Fibroblast of skin of scalp (primary cell): ENCODE data around the gene C1orf198.

Experiments used
- DNase-seq: peaks from one replicate; pipeline ENCODE4 v3.0.0-alpha.2; 2013

C1orf198 gene

GRCh38 chr1:230891413-230891812 is 23.1 kb upstream of the C1orf198 start:
- no peak for DNase-seq

- no peak for DNase-seq
Measured at GRCh38 chr1:230884646-230885045, 16.3 kb upstream of the C1orf198 start.

DNA sequence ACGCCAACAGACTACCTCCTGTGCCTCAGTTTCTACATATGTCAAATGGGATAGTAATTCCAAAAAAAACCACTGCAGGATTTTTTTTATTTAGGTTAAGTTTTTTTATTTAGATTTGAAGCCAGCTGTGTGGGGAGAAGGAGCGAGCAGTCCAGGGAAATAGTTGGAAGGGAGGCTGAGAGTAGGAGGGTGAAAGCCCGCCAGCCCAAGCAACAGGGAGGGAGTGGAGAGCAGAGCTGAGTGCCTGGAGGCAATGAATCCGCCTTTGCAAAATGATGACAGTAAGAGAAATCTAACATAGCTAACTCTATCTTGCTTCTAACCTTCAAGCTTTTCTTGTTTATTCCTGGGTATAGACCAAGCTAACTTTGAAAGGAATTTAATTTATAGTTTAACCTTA is 15.6 kb upstream of the C1orf198 start:
- DNase-seq = no peak

- no peak for DNase-seq
Measured at GRCh38 chr1:230879778-230880177, 11.5 kb upstream of the C1orf198 start.

- peak; percentile 98 for DNase-seq
Measured at GRCh38 chr1:230878591-230878990, 10.3 kb upstream of the C1orf198 start.

- DNase-seq = no peak
Measured at GRCh38 chr1:230877924-230878590, 9.7 kb upstream of the C1orf198 start.

DNA sequence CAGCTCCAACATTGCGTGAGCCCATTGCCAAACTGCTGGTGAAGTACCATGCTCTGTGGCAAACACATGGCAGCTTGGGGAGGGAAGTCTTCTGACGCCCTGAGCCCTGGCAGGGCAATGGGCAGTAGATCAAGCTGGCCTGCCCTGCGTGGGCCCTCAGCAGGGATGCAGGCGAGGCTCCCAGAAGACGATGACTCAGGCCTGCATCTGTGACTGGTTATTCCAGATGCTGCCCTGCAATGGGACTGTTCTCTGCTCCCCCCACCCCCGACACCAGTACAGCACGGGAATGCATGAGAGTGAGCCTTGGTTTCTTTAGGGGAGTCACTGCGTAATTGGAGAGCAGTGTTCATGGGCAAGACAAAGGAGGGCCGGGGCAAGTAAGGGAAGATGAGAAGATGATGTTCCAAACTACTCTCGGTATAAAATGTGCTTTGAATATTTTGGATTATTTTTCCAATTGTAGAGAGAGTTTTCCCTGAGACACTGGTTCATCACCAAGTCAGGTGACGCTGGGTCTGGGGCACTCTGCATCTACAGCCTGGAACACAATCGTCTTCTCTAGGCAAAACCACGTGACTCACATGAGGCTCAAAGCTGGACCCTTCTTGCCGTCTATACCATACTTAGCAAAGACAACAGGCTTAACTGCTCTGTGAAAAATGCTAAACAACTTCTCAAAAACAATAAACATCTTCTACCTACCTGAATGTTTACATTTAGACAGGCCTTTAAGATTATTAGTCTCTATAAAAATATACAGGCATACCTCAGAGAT is 9.0 kb upstream of the C1orf198 start:
- DNase-seq = peak; percentile 90

DNA sequence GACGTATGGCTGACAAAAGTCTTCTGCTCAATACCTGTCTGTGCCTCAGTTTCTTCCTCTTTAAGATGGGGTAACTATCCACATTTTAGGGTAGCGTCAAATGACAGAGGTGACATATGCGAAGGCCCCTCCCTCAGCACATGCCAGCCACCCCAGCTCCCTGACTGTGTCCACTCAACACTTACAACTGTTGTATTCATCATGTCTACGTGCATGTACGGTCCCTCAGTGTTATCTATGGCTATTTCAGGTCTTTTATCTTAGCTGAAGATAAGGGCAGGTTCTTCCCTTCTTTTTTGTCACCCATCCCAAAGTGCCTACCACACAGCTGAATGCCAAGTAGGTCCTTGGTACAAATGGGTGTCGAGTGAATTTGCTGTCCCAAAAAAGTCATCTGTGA is 8.3 kb upstream of the C1orf198 start:
- DNase-seq = no peak

GRCh38 chr1:230875370-230875769 is 7.0 kb upstream of the C1orf198 start:
- no peak for DNase-seq

GRCh38 chr1:230870916-230871315 is 2.6 kb upstream of the C1orf198 start:
- no peak for DNase-seq

DNA sequence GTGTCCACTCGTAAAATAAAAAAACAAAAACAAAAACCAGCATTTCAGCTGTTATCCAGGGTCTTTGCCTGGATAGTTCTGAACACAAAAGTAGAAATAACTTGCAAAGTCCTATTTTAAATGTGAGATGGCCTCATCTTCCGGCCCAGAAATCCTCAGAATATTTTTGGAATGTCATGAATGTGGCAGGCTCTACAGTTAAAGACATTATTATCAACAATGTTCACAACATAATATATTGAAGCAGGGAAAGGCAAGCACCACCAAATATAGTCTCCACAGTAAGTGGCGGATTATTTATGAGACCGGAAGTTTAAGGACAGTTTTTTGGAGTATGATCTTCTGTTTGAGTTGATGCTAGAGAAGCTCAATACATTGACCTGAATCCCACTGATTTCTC is 1.2 kb upstream of the C1orf198 start:
- DNase-seq = peak; percentile 89

- DNase-seq = peak; percentile 71
Measured at GRCh38 chr1:230868736-230869385, 540 bp upstream of the C1orf198 start.

- DNase-seq = no peak
Measured at GRCh38 chr1:230867101-230867902, 1.0 kb downstream of the C1orf198 start.

GRCh38 chr1:230866171-230867070 is 1.9 kb downstream of the C1orf198 start:
- DNase-seq = peak; percentile 72

DNA sequence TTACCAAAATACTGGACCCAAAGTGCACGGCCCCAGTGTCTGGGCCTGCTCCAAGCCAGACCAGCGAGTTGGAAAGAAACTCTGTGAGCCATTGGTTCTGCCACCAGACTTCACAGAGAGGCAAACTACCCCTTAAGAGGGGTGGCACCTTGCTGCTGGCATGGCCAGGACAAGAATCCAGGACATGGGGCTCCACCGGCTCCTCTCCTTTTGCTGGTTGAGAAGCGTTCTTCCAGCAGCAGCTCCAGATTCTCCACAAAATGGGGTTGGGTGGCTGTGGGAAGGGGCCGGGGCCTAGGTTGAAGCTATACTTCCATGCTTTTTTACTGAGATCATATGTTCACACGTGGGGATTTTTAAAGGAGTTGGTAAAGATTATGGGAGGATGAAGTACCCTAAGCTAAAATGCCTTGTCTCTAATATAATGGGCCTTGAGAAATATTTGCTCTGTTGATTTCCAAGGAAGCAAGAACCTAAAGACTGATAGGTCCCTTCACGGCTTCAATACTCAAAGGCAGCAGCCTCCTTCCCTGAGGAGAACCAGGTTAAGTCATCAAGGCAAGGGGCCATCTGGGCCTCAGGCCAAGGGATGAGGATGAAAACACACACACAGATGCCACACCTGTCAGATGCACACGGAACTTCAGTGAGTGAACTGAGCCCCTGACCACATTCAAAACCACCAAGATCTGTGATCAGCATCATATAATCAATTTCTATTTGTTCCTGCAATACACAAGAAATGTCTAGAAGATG is 3.1 kb downstream of the C1orf198 start:
- no peak for DNase-seq

DNA sequence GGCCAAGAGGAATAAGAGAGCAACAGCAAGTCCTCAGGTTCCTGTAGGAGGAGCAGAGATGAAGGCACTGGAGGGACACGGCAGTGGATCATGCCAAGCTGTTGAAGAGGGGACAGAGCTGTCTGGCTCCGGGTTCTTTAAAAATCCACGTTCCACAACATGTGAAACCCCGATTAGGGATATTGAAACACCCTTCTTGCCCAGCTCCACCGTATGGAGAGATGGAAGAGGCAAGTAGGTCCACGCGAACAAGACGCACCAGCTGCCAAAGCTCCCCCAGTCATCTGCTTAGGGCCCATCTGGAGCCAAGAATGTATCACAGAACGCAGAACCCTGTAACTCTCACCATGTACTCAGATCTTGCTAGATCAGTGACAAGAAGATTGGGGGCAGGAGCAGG is 3.9 kb downstream of the C1orf198 start:
- no peak for DNase-seq

DNA sequence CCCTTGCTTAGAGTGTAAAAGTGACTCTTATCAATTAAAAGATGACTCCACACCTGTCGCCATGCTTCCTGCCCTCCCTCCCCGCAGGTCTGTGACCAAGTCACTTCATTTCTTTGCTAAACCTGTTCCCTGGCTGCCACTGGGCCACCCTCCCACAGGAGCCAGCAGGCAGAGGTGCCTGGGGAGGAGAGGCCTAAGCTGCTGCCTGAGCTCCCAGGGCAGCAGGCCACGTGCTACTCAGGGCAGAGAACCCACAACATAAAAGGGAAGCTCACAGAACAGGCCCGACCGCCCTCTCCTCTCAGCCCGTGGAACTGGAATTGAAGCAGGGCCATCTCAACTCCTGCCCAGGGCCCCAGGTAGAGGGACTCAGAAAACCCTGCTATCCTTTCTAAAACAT is 4.9 kb downstream of the C1orf198 start:
- DNase-seq = no peak

DNA sequence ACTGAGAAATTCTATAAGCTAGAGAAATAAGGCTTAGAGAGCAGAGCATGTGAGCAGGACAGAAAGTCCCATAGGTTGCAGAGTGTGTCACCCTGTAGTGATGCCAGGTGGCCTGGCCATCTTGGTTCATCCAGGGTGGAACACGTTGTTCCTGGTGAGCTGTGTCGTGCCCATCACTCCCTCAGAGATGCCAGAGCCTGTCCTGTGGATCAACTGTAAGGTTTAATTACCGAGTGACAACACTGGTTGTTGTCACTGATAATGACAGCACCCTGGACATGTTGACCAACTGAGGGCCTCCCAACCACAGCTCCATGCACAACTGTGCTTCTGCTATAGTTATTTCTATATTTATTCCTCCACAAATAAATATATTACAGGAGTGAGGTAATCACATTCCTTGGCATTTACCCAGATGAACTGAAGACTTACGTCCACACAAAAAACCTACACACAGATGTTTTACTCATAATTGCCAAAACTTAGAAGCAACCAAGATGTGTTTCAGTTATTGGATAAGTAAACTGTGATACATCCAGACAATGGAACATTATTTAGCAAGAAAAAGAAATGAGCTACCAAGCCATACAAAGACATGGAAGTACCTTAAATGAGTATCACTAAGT is 6.2 kb downstream of the C1orf198 start:
- no peak for DNase-seq

DNA sequence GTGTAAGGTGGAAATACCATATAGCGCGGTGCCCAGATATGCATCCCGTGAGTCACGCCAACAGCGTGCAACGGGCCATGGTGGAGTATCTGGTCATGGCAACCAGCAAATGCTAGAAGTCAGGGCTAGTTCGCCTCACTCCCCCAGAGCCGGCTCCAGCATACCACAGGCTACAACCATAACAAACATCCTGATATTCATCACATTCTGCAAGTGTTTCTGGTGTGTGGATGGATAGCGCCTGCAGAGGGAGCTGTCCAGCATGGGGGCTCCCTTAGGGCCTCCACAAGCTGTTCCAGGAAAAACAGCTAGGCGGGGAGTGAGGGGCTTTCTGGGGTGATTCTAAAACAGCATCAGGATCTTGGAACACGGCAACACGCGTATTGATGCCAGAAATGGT is 6.8 kb downstream of the C1orf198 start:
- DNase-seq = no peak

GRCh38 chr1:230860617-230861384 is 7.5 kb downstream of the C1orf198 start:
- DNase-seq = no peak
